HEK293 (cell line): Measurements from ENCODE around the gene HSPB6.

ENCODE experiments used
- ZNF138 ChIP-seq: fragments of 450-650 bp; formaldehyde crosslinking; IDR thresholded peaks from 2 replicates; pipeline ENCODE4 v1.5.1; 2016; ENCODE audit warnings: missing biosample characterization, missing genetic modification characterization, borderline replicate concordance
- ZNF146 ChIP-seq: fragments of 450-650 bp; formaldehyde crosslinking; IDR thresholded peaks from 2 replicates; pipeline ENCODE4 v1.5.1; 2016; ENCODE audit warnings: missing biosample characterization, missing genetic modification characterization
- ZNF16 ChIP-seq: fragments of 450-650 bp; formaldehyde crosslinking; IDR thresholded peaks from 2 replicates; pipeline ENCODE4 v1.5.1; 2016; ENCODE audit warnings: low read depth, missing biosample characterization, missing genetic modification characterization
- ZNF24 ChIP-seq: fragments of 450-650 bp; formaldehyde crosslinking; IDR thresholded peaks from 2 replicates; pipeline ENCODE4 v1.5.1; 2016; ENCODE audit warnings: missing biosample characterization, missing genetic modification characterization
- ZNF394 ChIP-seq: fragments of 450-650 bp; formaldehyde crosslinking; IDR thresholded peaks from 2 replicates; pipeline ENCODE4 v1.5.1; 2016; ENCODE audit warnings: missing biosample characterization, missing genetic modification characterization, mild to moderate bottlenecking, moderate library complexity, borderline replicate concordance
- ZNF510 ChIP-seq: fragments of 450-650 bp; formaldehyde crosslinking; IDR thresholded peaks from 2 replicates; pipeline ENCODE4 v1.5.1; 2018; ENCODE audit warnings: mild to moderate bottlenecking, missing genetic modification characterization, missing biosample characterization; ENCODE audit not compliant: insufficient replicate concordance
- ZNF548 ChIP-seq: fragments of 450-650 bp; formaldehyde crosslinking; IDR thresholded peaks from 2 replicates; pipeline ENCODE4 v1.5.1; 2016; ENCODE audit warnings: missing biosample characterization, missing genetic modification characterization
- ZNF571 ChIP-seq: fragments of 450-650 bp; formaldehyde crosslinking; IDR thresholded peaks from 2 replicates; pipeline ENCODE4 v1.5.0; 2017; ENCODE audit warnings: missing biosample characterization, missing genetic modification characterization
- ZNF621 ChIP-seq: fragments of 450-650 bp; formaldehyde crosslinking; IDR thresholded peaks from 2 replicates; pipeline ENCODE4 v1.5.1; 2017; ENCODE audit warnings: missing biosample characterization, missing genetic modification characterization
- TF ChIP-seq, protein P1 (sequence below): fragments of 450-650 bp; formaldehyde crosslinking; IDR thresholded peaks from 2 replicates; pipeline ENCODE4 v1.5.1; 2016; ENCODE audit warnings: missing biosample characterization, missing genetic modification characterization
- TF ChIP-seq, protein P2 (sequence below): fragments of 450-650 bp; formaldehyde crosslinking; IDR thresholded peaks from 2 replicates; pipeline ENCODE4 v1.5.1; 2016; ENCODE audit warnings: missing biosample characterization, missing genetic modification characterization
- TF ChIP-seq, protein P3 (sequence below): fragments of 450-650 bp; formaldehyde crosslinking; IDR thresholded peaks from 2 replicates; pipeline ENCODE4 v1.5.1; 2016; ENCODE audit warnings: missing biosample characterization, missing genetic modification characterization
- TF ChIP-seq, protein P4 (sequence below): fragments of 450-650 bp; formaldehyde crosslinking; IDR thresholded peaks from 2 replicates; pipeline ENCODE4 v1.5.1; 2016; ENCODE audit warnings: missing biosample characterization, missing genetic modification characterization

DNA sequence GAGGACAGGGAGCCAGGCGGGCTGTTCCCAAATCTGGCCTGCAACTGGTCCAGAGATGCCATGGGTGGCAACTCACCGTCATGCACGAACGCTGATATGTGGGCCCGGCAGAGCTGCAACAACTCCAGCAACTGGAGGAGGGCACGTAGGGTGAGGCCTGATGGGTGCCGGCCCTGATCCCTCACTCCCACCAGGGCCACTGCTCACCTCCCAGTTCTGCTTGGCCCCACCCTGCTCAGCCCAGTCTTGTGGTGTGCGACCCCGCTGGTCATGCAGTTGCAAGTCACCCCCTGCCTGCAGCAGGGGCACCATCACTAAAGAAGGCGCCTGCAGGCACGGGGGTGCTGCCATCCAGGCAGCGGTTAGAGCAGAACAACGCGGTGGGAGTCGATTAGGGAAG is 35.5 kb upstream of the HSPB6 start:
- TF ChIP-seq, protein P1, sequence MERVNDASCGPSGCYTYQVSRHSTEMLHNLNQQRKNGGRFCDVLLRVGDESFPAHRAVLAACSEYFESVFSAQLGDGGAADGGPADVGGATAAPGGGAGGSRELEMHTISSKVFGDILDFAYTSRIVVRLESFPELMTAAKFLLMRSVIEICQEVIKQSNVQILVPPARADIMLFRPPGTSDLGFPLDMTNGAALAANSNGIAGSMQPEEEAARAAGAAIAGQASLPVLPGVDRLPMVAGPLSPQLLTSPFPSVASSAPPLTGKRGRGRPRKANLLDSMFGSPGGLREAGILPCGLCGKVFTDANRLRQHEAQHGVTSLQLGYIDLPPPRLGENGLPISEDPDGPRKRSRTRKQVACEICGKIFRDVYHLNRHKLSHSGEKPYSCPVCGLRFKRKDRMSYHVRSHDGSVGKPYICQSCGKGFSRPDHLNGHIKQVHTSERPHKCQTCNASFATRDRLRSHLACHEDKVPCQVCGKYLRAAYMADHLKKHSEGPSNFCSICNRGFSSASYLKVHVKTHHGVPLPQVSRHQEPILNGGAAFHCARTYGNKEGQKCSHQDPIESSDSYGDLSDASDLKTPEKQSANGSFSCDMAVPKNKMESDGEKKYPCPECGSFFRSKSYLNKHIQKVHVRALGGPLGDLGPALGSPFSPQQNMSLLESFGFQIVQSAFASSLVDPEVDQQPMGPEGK (tag by site-specific recombination): no peak; the same call in 1 of the 2 replicates
- TF ChIP-seq, protein P2, sequence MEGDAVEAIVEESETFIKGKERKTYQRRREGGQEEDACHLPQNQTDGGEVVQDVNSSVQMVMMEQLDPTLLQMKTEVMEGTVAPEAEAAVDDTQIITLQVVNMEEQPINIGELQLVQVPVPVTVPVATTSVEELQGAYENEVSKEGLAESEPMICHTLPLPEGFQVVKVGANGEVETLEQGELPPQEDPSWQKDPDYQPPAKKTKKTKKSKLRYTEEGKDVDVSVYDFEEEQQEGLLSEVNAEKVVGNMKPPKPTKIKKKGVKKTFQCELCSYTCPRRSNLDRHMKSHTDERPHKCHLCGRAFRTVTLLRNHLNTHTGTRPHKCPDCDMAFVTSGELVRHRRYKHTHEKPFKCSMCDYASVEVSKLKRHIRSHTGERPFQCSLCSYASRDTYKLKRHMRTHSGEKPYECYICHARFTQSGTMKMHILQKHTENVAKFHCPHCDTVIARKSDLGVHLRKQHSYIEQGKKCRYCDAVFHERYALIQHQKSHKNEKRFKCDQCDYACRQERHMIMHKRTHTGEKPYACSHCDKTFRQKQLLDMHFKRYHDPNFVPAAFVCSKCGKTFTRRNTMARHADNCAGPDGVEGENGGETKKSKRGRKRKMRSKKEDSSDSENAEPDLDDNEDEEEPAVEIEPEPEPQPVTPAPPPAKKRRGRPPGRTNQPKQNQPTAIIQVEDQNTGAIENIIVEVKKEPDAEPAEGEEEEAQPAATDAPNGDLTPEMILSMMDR (tag by site-specific recombination): no peak
- TF ChIP-seq, protein P3, sequence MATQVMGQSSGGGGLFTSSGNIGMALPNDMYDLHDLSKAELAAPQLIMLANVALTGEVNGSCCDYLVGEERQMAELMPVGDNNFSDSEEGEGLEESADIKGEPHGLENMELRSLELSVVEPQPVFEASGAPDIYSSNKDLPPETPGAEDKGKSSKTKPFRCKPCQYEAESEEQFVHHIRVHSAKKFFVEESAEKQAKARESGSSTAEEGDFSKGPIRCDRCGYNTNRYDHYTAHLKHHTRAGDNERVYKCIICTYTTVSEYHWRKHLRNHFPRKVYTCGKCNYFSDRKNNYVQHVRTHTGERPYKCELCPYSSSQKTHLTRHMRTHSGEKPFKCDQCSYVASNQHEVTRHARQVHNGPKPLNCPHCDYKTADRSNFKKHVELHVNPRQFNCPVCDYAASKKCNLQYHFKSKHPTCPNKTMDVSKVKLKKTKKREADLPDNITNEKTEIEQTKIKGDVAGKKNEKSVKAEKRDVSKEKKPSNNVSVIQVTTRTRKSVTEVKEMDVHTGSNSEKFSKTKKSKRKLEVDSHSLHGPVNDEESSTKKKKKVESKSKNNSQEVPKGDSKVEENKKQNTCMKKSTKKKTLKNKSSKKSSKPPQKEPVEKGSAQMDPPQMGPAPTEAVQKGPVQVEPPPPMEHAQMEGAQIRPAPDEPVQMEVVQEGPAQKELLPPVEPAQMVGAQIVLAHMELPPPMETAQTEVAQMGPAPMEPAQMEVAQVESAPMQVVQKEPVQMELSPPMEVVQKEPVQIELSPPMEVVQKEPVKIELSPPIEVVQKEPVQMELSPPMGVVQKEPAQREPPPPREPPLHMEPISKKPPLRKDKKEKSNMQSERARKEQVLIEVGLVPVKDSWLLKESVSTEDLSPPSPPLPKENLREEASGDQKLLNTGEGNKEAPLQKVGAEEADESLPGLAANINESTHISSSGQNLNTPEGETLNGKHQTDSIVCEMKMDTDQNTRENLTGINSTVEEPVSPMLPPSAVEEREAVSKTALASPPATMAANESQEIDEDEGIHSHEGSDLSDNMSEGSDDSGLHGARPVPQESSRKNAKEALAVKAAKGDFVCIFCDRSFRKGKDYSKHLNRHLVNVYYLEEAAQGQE (tag by site-specific recombination): no peak
- TF ChIP-seq ZNF621 (tag by site-specific recombination): no peak
- TF ChIP-seq ZNF16: no peak
- TF ChIP-seq ZNF394 (tag by site-specific recombination): no peak
- TF ChIP-seq ZNF571: no peak
- TF ChIP-seq ZNF548 (tag by site-specific recombination): no peak
- no peak for TF ChIP-seq ZNF510 (tag by site-specific recombination)
- TF ChIP-seq ZNF24 (tag by site-specific recombination): no peak
- no peak for TF ChIP-seq ZNF138
- no peak for TF ChIP-seq ZNF146
- TF ChIP-seq, protein P4, sequence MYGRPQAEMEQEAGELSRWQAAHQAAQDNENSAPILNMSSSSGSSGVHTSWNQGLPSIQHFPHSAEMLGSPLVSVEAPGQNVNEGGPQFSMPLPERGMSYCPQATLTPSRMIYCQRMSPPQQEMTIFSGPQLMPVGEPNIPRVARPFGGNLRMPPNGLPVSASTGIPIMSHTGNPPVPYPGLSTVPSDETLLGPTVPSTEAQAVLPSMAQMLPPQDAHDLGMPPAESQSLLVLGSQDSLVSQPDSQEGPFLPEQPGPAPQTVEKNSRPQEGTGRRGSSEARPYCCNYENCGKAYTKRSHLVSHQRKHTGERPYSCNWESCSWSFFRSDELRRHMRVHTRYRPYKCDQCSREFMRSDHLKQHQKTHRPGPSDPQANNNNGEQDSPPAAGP (tag by site-specific recombination): no peak
